ENCODE data around the gene PSMD11. TPM values are rescaled to one million over a fixed set of nuclear protein-coding genes. Genes with fewer than 3 reads are reported as not detected.

PSMD11 gene
- total RNA-seq, 1 donor from 2014 or later: 110 TPM

DNA sequence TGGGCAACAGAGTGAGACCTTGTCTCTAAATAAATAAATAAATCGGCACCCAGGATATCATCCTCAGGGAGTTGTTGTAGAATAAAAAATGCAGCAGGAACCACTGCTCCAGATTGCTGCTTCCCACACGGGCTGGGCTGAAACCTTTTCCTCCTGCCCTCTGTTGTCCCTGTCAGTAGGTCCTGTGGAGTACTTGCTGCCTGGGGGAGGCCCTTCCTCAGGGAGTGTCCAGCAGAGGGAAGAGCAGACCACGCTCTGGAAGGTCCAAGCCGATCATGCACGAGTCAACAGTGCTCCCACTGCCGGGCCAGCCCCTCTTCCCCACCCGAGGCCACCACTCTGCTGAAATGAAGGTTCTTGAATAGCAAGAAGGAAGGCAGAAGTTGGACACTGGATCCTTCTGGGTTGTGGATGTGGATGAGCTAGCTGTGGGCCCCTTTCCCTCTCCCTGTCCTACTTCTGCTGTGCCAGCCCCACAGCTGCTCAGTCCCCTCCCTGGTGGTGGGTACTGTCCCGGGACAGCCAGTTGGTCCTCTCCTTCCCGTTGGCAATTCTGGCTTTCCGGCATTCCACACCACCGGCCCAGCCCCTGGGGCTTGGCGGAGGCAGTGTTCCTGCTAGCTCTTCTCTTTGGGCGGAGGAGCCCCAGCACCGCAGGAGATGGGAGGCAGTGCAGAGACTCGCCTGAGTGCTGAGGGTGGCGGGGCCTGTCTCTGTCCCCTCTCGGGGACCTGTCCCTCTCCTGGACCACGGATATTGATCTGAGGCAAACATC lies 53.3 kb downstream of the PSMD11 start:
- Mint-ChIP-seq H3K27ac (ENCODE audit: unreplicated experiment) (no peak overlapping the region), H3K36me3 (ENCODE audit: low read depth, unreplicated experiment) (peaks cover 5% of the 10 kb centered on the region), H3K4me3 (ENCODE audit: unreplicated experiment) (peak overlapping the region; percentile 9), H3K9me3 (ENCODE audit: unreplicated experiment) (no peaks in the 10 kb centered on the region), H3K27me3 (ENCODE audit: unreplicated experiment) (peaks cover 6% of the 10 kb centered on the region), H3K4me1 (ENCODE audit: unreplicated experiment) (peaks cover 5% of the 10 kb centered on the region)
- TF ChIP-seq, protein P1, sequence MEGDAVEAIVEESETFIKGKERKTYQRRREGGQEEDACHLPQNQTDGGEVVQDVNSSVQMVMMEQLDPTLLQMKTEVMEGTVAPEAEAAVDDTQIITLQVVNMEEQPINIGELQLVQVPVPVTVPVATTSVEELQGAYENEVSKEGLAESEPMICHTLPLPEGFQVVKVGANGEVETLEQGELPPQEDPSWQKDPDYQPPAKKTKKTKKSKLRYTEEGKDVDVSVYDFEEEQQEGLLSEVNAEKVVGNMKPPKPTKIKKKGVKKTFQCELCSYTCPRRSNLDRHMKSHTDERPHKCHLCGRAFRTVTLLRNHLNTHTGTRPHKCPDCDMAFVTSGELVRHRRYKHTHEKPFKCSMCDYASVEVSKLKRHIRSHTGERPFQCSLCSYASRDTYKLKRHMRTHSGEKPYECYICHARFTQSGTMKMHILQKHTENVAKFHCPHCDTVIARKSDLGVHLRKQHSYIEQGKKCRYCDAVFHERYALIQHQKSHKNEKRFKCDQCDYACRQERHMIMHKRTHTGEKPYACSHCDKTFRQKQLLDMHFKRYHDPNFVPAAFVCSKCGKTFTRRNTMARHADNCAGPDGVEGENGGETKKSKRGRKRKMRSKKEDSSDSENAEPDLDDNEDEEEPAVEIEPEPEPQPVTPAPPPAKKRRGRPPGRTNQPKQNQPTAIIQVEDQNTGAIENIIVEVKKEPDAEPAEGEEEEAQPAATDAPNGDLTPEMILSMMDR (IDR thresholded peaks at IDR 0.05; ENCODE audit: unreplicated experiment): no peak
- no peak for DNase-seq (ENCODE audit: low spot score)

DNA sequence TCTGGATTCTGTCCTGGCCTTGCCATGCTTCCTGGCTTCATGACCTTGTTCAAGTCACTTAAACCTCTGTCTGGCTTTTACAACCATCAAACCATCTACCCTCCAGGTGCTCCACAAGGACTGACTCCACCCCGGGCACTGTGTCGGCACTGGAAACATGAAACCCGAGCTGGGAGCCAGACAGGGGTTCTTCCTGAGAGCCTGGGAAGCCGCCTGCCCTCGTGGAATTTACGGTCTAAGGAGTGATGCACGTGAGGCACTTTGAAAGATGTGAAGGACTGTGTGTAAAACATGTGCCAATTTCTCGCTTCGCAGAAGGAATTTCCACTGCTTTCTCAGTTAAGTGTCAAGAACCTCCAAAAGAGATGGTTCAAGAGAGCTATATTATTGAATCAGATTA lies 54.1 kb downstream of the PSMD11 start:
- H3K4me3 Mint-ChIP-seq (ENCODE audit: unreplicated experiment): no peak overlapping the region
- DNase-seq (ENCODE audit: low spot score): no peak
- H3K27ac Mint-ChIP-seq (ENCODE audit: unreplicated experiment): no peak overlapping the region
- TF ChIP-seq, protein P1 (IDR thresholded peaks at IDR 0.05; ENCODE audit: unreplicated experiment): no peak
- no peaks in the 10 kb centered on the region for H3K9me3 Mint-ChIP-seq (ENCODE audit: unreplicated experiment)
- no peaks in the 10 kb centered on the region for H3K4me1 Mint-ChIP-seq (ENCODE audit: unreplicated experiment)
- H3K27me3 Mint-ChIP-seq (ENCODE audit: unreplicated experiment): peaks cover 6% of the 10 kb centered on the region
- no peaks in the 10 kb centered on the region for H3K36me3 Mint-ChIP-seq (ENCODE audit: low read depth, unreplicated experiment)

DNA sequence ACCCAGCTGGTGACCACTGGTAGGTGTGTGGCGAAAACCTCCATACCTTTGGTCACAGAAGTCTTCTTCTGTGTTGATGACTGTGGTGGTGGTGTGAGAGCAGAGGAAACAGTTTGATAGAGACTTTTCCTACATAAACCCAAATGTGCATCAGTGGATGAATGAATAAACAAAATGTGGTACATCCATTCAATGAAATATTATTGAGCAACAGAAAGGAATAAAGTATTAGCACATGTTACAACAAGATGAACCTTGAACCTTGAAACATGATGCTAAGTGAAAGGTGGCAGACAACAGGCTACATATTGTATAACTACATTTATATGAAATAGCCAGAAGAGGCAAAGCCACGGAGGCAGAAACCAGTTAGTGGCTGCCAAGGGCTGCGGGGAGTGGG lies 57.7 kb downstream of the PSMD11 start:
- Mint-ChIP-seq H3K27ac (ENCODE audit: unreplicated experiment) (no peak overlapping the region), H3K36me3 (ENCODE audit: low read depth, unreplicated experiment) (no peaks in the 10 kb centered on the region), H3K27me3 (ENCODE audit: unreplicated experiment) (peaks cover 5% of the 10 kb centered on the region), H3K9me3 (ENCODE audit: unreplicated experiment) (no peaks in the 10 kb centered on the region), H3K4me1 (ENCODE audit: unreplicated experiment) (no peaks in the 10 kb centered on the region), H3K4me3 (ENCODE audit: unreplicated experiment) (no peak overlapping the region)
- no peak for DNase-seq (ENCODE audit: low spot score)
- TF ChIP-seq, protein P1 (IDR thresholded peaks at IDR 0.05; ENCODE audit: unreplicated experiment): no peak

DNA sequence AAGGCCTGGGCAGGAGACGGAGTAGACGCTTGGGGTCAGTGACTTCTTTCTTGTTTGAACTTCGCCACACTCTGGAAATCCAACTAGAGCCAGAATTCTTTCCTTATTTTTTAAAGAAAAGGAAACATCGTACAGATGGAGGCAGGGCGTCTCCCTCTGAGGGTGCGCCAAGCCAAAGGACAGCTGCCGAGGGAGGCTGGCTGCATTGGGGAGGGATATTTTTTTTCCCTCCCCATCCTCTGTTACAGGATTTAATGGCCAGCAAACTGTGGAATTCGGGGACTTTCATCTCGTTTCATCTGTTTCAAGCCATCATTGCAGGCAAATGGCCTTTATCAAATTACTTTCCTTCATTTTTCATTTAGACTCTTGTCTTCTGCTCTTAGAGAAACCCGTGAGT lies 58.4 kb downstream of the PSMD11 start:
- no peak for DNase-seq (ENCODE audit: low spot score)
- no peak overlapping the region for H3K4me3 Mint-ChIP-seq (ENCODE audit: unreplicated experiment)
- TF ChIP-seq, protein P1 (IDR thresholded peaks at IDR 0.05; ENCODE audit: unreplicated experiment): no peak
- no peaks in the 10 kb centered on the region for H3K36me3 Mint-ChIP-seq (ENCODE audit: low read depth, unreplicated experiment)
- peaks cover 5% of the 10 kb centered on the region for H3K27me3 Mint-ChIP-seq (ENCODE audit: unreplicated experiment)
- no peaks in the 10 kb centered on the region for H3K4me1 Mint-ChIP-seq (ENCODE audit: unreplicated experiment)
- no peaks in the 10 kb centered on the region for H3K9me3 Mint-ChIP-seq (ENCODE audit: unreplicated experiment)
- no peak overlapping the region for H3K27ac Mint-ChIP-seq (ENCODE audit: unreplicated experiment)
